Gastrocnemius medialis (tissue), 4 donors: ENCODE data around the gene ROCK1.
A peak's percentile ranks its signal among the peaks of the same experiment; 100 is the strongest.

Experiments
- CTCF ChIP-seq, 5 experiments: fragments of 450-650 bp in 3 of 5; fragments of 200-600 bp in 2 of 5; sonication (generic) in 2 of 5; IDR thresholded peaks in 4 of 5; conservative IDR thresholded peaks in 1 of 5; 1 replicate in 4 of 5; 2 replicates in 1 of 5; pipeline ENCODE4 v1.5.1; 2016 to 2019; ENCODE audit warnings: antibody characterized with exemption in 5 of 5, mild to moderate bottlenecking in 3 of 5, moderate library complexity in 3 of 5
- POLR2A ChIP-seq, 2 donors: fragments of 450-650 bp; IDR thresholded peaks; one replicate each; pipeline ENCODE4 v1.6.1; 2017; ENCODE audit warnings: antibody characterized with exemption in 2 of 2, mild to moderate bottlenecking in 2 of 2, moderate library complexity in 2 of 2

- peak in 2 of 5 experiments; percentile 18 to 36 for TF ChIP-seq CTCF (IDR thresholded peaks at IDR 0.05 in 4 of 5, conservative IDR thresholded peaks at IDR 0.05 in 1 of 5)
- TF ChIP-seq POLR2A (IDR thresholded peaks at IDR 0.05) = no peak
Measured at GRCh38 chr18:20971886-20972267, 139.7 kb downstream of the ROCK1 start.
